ENCODE data around the gene CCDC93.

DNA sequence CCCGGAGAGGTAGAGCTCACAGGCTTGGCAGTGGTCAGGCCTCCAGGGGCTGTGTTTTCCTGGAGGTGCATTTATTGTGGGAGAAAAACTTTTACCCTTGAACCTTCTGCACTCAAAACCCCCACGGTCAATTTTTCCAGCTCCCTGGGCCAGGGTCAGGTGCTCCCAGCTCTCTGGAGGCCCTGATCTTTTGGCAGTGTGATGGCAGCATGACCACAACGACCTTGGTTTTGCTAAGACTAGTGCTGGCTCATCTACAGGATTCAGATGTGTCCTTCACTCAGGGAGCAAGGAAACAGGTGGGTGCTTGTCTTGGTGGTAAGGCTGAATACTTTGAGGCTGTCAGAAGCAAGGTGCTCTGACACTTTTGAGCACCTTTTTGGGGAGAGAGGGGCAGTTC is 92.3 kb downstream of the CCDC93 start:
- TF ChIP-seq, protein P1, sequence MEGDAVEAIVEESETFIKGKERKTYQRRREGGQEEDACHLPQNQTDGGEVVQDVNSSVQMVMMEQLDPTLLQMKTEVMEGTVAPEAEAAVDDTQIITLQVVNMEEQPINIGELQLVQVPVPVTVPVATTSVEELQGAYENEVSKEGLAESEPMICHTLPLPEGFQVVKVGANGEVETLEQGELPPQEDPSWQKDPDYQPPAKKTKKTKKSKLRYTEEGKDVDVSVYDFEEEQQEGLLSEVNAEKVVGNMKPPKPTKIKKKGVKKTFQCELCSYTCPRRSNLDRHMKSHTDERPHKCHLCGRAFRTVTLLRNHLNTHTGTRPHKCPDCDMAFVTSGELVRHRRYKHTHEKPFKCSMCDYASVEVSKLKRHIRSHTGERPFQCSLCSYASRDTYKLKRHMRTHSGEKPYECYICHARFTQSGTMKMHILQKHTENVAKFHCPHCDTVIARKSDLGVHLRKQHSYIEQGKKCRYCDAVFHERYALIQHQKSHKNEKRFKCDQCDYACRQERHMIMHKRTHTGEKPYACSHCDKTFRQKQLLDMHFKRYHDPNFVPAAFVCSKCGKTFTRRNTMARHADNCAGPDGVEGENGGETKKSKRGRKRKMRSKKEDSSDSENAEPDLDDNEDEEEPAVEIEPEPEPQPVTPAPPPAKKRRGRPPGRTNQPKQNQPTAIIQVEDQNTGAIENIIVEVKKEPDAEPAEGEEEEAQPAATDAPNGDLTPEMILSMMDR (IDR thresholded peaks at IDR 0.05) = no peak
- TF ChIP-seq POLR2AphosphoS5 (IDR thresholded peaks at IDR 0.05; ENCODE audit: insufficient read depth in 1 of 2, low read depth in 1 of 2) = no peak

Data from vagina (tissue), 2 donors.